ENCODE results near the gene PAPSS1.
"Not testable (repeated sequence)": the region's sequence is repeated elsewhere in the genome, so short reads cannot be mapped to it uniquely, and the experiment has no call there.

The PAPSS1 gene

DNA sequence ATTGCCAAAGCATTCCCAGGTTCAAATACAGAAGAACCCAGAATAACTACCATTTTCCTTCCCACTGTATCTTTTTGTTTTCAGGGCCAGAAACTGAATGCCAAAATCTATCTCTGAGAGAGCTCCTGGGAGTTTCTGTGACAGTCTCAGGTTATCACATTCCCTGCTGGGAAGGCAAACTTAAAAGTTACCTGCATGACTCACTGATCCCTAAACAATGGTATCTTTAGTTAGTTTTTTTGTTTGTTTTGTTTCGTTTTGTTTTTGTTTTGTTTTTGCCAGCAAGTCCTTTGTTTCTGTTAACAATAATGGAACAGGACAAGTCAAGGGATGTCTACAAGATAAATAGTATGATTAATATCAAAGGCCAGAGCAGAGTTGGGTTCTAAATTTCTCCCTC is 34.3 kb downstream of the PAPSS1 start:
- no peak for DNase-seq

DNA sequence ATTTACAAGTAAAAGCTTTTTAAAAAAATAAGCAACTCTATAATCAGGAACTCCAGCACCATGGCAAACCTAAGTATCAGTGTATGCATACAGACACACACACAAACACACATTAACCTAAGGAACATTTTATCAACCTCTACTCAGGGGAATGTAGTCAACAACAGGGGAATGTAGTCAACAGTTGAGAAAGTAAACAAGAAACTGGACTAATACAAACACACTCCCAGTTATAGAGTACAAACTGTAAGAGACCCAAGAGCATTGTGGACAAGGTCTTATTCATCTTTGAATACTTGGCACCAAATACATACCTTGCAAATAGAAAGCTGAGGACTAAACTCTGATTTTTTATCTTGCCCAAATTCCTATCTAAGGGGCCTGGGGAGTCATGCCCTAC is 36.2 kb downstream of the PAPSS1 start:
- DNase-seq: no peak

DNA sequence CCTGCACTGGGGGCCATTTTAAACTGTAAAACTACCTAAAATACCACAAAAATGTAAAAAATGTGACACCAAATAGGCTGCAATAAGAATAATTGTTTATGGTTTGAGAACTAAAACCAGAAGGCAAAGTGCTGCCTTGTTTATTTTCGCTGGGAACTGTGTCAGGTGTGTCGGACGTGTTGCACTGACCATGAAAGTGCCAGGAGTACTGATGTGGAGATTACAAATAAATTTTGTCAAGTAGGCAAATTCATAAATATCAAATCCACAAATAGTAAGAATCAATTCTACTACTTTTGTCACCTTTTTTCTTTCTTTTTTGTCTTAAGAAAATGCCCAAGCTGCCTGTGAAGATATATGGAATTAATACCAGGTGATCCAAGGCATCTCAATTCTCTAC is 37.7 kb downstream of the PAPSS1 start:
- no peak for DNase-seq

DNA sequence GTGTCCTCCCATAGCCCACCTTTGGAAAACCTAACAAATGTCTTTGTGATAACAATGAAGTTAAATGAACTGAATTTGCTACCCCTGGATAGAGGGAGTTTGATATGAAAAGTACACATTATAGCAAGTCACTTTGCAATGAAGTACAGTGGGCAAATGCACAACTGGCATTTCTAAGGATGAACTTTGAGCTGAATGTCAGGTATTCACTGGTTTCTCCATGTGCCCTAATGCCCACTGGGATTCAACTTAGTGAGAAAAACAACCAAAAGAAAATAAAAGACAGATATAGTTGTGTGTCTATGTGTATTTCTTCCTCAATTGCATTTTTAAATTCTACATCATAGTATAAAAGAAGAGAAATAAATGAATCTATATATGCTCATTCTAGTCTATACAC is 51.0 kb downstream of the PAPSS1 start:
- DNase-seq: no peak

DNA sequence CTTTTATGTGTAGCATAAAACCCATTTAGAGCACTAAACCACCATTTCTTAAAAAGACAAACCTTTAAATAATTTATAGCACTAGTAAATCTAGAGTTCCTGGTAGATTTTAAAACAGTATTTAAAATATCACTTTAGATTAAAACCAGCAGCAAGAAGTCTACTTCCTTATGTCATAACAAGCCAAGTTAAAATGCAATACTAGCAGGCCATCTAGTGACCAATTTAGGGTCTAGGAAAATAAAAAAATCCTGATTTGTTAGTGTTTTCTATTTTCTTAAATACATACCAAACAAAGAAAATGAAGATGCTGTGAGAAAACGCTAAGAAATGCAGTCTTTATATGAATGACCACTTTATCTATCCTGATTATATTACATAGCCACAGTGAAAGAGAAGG is 53.9 kb downstream of the PAPSS1 start:
- DNase-seq: no peak

DNA sequence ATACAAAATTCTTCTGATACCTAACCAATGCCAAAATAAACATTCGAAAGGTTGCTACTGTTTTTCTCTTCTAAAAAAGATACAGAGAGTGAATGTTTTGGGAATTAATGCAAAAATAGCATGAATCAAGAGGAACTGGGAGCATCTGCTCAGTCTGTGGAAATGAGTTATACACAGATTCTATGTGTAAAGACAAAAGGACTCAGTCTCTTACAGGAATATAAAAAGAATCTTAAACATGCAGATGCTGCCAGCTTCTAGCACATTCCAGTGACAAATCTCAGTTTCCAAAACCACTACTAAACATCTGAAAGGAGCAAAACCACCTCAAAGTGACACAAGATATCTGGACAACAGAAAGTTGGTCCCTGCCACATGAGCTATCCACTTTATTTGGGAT is 55.0 kb downstream of the PAPSS1 start:
- DNase-seq: no peak

DNA sequence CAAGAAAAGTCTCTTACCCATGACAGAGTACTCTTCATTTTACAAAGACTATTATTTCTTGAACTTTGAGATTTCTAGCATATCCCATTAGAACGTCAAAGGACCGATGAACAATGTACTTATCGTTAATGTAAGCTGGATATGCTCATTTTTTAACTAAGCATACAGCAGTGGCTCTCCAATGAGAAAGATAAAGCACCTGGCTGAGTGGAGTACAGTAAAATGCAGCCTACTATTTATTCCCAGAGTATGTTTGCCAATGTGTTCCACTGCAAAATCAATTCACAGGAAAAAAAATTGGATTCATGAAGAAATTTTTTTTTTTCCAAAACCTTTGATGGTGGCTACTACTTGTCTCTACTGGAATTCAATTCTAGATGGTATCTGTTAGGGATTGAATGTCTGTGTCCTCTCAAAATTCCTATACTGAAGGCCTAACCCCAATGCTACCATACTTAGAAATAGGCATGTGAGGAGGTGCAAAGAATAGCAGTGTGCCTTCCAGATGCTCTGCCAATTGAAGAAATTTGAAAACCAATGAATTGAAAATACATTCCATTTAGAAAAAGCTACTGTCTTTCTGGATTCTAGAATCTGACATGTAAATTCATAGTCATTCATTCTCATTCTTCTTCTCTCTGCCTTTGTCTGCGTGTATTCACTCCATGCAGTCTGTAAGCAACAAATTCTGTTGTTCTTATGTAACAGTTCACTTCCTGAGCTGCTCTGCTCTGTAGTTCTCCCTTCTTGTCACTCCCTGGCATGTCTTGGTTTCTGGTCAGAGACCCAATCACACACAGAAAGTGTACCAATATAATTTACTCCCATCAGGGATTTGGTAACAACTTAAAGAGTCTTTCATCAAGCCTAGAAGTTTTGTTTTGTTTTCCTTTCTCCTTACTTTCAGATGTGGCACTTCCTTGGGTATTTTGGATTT is 61.4 kb downstream of the PAPSS1 start:
- no peak for DNase-seq

DNA sequence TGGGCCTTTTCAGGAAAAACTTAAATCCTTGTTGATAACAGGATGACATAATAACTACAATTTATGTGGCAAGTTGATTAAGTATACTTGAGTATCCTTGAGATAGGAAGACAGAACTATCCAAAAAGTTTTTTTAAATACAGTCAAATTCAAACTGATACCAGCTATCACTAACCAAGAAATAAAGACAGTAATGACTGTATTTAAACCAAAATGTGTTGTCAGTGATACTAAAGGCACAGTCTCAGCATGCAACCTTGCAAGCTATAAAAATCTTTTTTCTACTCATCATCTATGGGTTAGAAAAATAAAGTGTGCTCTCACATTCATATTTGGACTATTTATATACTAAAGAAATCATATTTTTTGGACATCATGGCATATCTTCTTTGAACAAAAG is 64.7 kb downstream of the PAPSS1 start:
- DNase-seq: no peak

DNA sequence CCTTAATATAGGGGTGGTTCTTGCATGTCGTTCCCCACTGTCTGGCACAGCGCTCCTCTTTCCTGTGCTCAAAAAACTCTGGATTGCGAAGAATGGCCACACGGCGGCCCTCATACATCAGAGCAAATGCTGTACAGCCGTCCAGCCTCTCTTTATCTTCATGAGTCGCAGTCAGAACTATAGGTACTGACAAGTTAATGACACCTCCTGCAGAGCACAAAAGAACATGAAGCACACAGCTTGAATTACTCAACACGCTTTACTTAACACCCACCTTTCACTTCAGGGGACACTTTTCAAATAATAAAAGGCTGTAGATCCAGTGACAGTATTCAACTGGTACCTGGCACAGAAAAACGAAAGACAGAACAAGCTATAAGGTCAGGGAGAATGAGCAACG is 65.3 kb downstream of the PAPSS1 start:
- no peak for DNase-seq

DNA sequence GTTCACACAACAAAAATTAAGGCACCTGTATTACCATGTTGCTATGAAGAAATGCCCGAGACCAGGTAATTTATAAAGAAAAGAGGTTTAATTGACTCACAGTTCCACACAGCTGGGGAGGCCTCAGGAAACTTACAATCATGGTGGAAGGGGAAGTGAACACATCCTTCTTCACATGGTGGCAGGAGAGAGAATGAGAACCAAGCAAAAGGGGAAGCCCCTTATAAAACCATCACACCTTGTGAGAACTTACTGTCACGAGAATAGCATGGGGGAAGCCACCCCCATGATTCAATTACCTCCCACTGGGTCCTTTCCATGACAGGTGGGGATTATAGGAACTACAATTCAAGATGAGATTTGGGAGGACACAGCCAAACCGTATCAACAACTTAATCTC is 68.6 kb downstream of the PAPSS1 start:
- DNase-seq: not testable (repeated sequence)

DNA sequence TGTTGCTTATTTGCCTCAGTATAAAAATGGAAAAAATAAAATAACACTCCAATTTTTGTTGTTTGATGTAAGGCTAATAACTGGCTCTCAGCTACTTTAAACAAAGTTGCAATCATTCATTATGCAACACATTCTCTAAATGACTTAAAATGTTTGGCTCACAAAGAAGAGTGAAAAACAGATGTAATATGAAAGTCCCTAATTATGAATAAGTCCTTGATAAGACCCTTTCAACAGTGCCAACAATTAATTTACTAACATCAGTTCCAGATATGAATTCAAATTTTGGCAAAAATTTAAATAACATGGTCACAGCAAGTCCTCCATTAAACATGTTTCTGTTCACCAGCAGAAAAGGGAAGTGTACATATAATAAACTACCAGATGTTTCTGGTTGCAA is 69.8 kb downstream of the PAPSS1 start:
- DNase-seq: no peak

DNA sequence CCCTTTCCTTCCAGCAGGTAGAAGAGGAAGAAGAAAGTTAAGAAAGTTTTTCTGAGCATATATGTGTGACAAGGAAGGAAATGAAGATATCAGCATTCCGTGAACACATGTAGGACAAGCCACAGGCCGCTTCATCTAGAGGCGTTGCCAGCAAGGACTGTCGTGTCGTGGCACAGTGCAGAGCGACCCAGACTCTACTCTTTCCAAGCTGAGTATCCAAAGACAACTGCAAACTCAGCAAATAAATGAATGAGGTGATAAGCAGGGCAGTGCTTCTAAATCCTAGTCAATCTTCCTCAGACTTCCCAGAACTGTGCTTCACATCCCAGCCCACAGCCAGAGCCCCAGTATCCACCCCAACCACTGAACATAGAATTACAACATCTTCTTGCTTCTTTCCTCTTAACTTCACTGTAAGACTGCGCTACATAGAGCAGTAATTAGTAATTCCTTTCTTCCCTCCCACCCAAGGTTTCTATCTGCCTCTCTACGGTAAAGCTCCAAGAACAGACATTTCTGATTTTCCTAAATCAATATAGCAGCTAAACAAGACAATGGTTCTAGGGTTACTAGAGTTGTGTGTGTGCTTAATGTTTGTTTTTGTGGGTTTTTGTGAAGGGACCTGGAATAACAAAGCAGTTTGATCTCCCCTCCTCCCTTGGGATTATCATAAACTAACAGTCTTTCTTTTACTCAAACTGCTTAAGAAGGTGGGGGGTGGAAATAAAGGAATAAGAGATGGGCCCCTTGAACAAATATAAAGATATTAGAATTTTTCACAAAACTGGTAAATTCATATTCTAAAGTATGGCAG is 71.6 kb downstream of the PAPSS1 start:
- no peak for DNase-seq

DNA sequence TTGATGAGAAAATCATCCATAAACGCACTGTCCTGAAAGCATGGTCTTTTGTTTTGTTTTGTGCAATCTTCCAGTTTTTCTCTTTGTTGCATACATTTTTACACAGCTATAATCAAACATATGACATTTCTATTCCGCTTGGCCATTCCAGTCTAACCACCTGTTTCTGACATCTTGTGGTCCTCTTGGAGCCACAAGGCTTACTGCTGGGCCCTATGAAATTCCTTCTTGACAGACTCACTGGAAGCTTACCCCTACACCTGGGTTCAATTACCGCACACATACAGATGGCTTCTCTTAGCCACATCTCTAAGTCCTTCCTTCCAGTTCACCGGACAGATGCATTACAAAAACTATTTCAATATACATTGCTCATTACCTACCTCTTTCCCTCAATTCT is 72.4 kb downstream of the PAPSS1 start:
- DNase-seq: no peak

DNA sequence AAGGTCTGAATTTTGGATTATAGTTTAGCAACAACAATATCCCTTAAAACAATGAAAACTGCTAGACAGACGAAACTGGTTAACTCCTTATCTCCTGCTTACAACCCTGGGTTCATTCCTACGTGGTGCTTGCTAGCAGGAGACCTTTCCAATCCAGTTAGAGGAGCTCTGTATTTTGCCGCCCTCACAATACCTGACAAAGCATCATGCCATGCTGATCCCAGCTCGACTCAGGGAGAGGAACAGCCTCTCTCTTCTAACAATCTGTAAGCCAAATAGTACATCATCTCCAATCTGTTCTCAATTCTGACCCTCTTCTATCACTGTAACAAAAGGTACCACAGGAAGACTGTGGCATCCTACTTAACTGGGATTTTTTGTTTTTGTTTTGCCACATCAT is 74.4 kb downstream of the PAPSS1 start:
- DNase-seq: no peak

DNA sequence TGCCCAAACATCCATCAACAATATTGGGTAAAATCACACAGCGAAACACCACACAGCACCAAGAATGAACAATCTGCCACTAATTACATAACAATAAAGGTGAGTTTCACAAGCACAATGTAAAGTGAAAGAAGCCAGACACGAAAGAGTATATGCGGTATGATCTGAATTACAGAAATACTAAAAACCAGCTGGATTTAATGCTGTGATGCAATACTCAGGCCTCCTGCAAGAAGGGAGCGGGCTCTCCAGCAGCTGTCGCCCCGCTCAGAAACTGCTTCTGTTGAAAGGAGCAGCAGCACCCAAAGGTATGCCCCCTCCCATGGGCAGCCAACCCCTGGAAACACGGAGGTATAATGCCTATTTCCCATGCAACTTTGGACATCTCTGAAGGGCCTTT is 77.0 kb downstream of the PAPSS1 start:
- DNase-seq: no peak

DNA sequence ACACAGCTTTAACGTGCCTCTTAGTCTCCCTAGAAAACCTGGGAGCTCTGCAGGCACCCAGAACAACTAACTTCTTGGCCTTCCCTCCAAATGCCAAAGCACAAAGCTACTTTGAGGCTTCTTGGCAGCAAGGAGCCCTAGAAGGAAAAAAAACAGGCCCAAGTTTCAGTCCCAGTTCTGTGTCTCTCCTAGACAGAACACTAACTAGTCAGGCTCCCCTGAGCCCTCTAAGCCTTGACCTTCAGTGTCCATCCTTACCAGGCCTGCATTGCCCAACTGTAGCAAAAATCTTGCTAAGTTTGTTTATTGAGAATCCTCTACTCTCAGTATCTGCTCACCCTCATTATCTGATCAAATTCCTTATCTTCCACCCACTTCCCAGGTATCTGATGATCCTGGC is 79.2 kb downstream of the PAPSS1 start:
- DNase-seq: no peak

DNA sequence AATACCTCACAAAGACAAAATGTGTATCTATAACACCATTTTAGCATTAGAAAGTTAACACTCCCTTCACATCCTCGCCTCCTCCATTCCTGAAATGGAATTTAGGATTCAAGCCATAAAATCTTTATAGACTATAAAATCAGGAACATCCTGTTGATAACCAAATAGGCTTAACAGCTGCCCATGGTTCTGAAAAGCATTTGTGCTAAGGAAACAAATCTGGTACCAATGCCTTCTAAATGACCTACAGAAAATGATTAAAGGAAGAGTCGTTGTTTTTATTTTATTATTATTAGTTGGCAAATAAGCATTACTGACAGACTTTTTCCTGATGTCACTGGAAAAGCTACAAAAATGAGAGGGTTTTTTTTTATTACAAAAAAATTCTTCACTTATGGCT is 79.8 kb downstream of the PAPSS1 start:
- no peak for DNase-seq

DNA sequence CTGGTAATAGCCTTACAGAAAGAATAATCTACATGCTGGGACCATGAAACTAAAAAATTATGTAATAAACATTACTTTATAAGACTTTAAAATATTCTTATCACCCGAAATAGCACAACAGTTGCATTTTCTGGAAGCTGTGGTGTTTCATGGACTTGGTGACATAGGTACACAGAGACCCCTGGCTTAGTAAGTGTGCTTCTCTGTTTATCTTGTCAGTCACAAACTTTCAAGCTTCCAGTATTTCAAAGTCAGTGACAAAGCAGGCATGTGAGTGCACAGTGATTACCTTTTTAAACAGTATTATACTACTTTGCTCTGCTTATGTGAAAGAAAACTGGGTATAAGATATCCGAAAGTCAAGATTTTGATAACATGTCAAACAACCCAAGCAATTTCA is 84.3 kb downstream of the PAPSS1 start:
- no peak for DNase-seq

DNA sequence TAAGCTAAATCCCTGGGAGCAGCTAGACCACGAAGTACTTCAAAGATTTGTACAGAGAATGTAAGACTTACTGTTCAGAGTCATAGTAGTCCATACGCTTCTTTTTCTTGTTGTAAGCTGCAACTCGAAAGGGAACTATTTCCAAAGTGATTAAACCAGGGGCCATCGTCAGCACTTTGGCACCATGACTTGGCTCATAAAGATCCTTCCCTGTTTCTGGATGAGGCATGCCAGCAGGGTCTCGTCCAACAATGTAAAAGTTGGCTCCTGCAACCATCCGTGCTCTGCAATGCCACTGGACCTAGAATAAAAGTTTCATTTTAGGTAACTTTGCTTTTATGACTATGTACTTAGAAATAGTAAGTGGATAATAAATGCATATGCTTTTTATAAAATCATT is 88.5 kb downstream of the PAPSS1 start:
- no peak for DNase-seq

DNA sequence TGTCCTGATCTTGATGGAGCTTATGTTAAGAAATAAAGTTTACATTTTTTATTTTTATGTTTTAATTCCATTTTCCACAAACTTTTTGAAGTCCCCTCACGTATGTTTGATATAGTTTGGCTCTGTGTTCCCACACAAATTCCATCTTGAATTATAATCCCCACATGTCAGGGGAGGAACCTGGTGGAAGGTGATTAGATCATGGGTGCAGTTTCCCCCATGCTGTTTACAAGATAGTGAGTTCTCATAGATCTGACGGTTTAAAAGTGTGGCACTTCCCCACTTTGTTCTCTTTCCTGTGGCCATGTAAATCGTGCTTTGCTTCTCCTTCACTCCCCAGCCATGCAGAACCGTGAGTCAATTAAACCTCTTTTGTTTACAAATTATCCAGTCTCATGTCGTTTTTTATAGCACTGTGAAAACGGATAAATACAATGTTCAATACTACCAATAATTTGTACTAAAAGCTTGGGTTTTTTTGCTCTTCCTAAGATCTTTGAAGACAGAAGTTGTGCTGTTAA is 89.8 kb downstream of the PAPSS1 start:
- no peak for DNase-seq

DNA sequence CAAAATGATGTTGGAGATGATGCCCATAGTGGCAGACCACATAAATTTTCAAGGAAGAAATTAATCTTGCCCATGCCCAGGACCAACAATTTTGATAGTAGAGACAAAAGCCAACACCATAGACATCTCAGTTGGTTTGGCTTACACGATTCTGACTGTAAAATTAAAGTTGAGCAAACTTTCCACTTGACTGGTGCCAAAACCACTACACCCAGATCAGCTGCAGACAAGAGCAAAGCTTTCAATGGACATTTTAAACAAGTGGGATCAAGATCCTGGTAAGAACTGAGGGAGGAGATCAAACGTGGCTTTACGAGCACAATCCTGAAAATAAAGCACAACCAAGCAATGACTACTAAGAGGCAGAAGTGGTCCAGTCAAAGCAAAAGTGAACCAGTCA is 90.7 kb downstream of the PAPSS1 start:
- no peak for DNase-seq

DNA sequence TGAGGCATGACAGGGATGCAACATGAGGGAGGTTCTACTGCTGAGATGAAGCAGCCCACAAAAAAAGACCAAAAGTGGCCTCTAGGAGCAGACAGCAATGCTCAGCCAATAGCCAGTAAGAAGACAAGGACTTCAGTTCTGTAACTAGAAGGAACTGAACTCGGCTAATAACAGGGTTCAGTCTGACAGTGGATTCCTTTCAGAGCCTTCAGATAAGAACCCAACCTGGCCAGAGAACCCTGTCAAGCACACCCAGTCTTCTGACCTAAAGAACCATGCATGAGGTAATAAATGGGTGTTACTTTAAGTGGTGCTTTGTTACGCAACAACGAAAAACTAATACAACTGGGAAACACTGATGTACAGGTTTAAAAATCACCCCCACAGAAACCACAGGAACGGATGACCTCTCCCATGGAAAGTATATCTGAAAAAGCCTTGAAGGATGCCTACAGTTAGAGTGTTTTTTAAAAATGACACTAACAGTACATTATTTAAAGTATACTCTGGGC is 94.6 kb downstream of the PAPSS1 start:
- no peak for DNase-seq

DNA sequence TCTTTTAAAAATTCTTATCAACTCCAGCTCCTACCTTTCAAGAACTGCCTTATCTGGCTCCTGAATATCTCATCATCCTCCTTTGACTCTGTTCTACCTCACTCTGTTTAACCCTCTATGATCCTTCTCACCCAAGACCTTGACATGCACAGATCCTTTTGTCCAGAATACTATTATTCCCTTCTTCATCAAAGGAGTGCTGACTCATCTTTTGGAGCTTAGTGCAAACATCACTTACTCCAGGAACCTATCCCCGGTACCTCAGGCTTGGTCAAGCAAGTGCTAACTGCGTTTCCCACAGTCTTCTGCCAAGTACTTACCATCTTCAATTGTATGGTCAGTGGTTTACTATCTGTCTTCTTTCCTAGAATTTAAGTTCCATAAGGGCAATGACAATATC is 96.0 kb downstream of the PAPSS1 start:
- DNase-seq: no peak

DNA sequence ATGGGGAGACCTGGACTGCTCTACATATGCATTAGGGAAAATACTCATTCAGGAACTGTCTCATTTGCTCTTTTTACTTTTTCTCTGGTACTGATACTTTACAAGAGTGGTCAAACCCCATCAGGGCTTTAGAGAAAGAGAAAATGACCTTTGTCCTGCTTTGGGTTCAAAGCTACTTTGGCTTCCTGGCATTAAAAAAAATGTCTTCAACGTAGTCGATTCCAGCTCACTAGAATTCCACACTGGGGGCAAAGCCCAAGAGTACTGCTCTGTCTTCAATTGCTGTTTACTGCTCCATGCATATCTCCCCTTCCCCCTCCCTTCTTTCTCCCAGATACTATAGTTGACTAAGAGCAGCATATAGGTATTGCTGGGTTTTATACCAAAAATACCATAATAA is 98.0 kb downstream of the PAPSS1 start:
- no peak for DNase-seq

All from activated CD8-positive, alpha-beta memory T cell treated with anti-CD3 and anti-CD28 coated beads, Interleukin-2, amount 50 U/mL, for 48 hours (primary cell).